Heart right ventricle (tissue), 16 donors: ENCODE results near the gene TLE1. TPM values are rescaled to one million over a fixed set of nuclear protein-coding genes. Genes with fewer than 3 reads are reported as not detected.
A peak's percentile ranks its signal among the peaks of the same experiment; 100 is the strongest.

ENCODE experiments used
- ATAC-seq, 8 donors: fragments of 200-7000 bp; cut with Tn5 transposase; one replicate each; pipeline ENCODE4 v1.9.1; 2020; ENCODE audit warnings: mild to moderate bottlenecking in 8 of 8, moderate library complexity in 8 of 8, moderate number of reproducible peaks in 1 of 8
- DNase-seq, 2 donors: peaks; one replicate each; pipeline ENCODE4 v3.0.0-alpha.2; 2020
- H3K27ac ChIP-seq, 10 donors: fragments of 200-600 bp; sonication (generic) in 2 of 10; one replicate each; pipeline versions ENCODE4 v1.5.0 to v1.8.0; 2020 to 2022; ENCODE audit warnings: mild to moderate bottlenecking in 3 of 10
- H3K27me3 ChIP-seq, 7 donors: fragments of 200-600 bp; one replicate each; pipeline ENCODE4 v1.8.0; 2021 to 2022; ENCODE audit warnings: mild to moderate bottlenecking in 2 of 7
- H3K36me3 ChIP-seq, 9 donors: fragments of 200-600 bp; sonication (generic) in 1 of 9; one replicate each; pipeline versions ENCODE4 v1.5.0 to v1.8.0; 2020 to 2022; ENCODE audit warnings: mild to moderate bottlenecking in 2 of 9
- H3K4me1 ChIP-seq, 9 donors: fragments of 200-600 bp; sonication (generic) in 1 of 9; one replicate each; pipeline versions ENCODE4 v1.5.0 to v1.8.0; 2020 to 2022; ENCODE audit warnings: mild to moderate bottlenecking in 4 of 9
- H3K4me3 ChIP-seq, 10 donors: fragments of 200-600 bp; sonication (generic) in 2 of 10; one replicate each; pipeline versions ENCODE4 v1.5.0 to v1.8.0; 2020 to 2022; ENCODE audit warnings: mild to moderate bottlenecking in 7 of 10, moderate library complexity in 2 of 10
- H3K9me3 ChIP-seq, 11 donors: fragments of 200-600 bp in 10 of 11; sonication (generic) in 2 of 11; one replicate each; pipeline versions ENCODE4 v1.5.0 to v1.8.0; 2013 to 2022; ENCODE audit warnings: mild to moderate bottlenecking in 2 of 11, control low read depth in 1 of 11, moderate library complexity in 1 of 11
- WGBS, 2 donors: extraction: QIAGEN DNeasy Blood & Tissue Kit; methylation state at CpG; one replicate each; pipeline ENCODE4 v1.1.7; 2013; ENCODE audit warnings: inconsistent platforms in 1 of 2; 5-methylcytosine and 5-hydroxymethylcytosine counted together
- intact Hi-C, 10 donors: fragments of 100-400 bp; cut with DNase I; formaldehyde crosslinking; loops; one replicate each; pipeline versions ENCODE4 v1.11.1 to v1.14.2; 2022
- polyA plus RNA-seq, 2 donors: library from polyadenylated mRNA; stranded (reverse); fragments of 200-250 nt; gene quantifications; one replicate each; pipeline ENCODE4 v1.2.3, GENCODE V29; 2013
- total RNA-seq, 10 donors: library from RNA; stranded (reverse); fragmentation: NEBNext Ultra II Directional in 3 of 10; extraction: Animal tissue kit (Norgen Biotek cat#: 25700) in 3 of 10; gene quantifications; one replicate each; pipeline versions ENCODE4 v1.2.1 to v1.2.4, GENCODE V29; 2021 to 2023
- TF ChIP-seq, protein P1 (sequence below), 9 donors: fragments of 200-600 bp; sonication (generic) in 2 of 9; IDR thresholded peaks; one replicate each; pipeline versions ENCODE4 v1.5.0 to v1.8.0; 2021 to 2022; ENCODE audit warnings: antibody characterized with exemption in 9 of 9, mild to moderate bottlenecking in 5 of 9, moderate library complexity in 1 of 9
- donor health status: Arrhythmogenic right ventricular cardiomyopathy.
- donor health status: ischemic (EF 13 %, LVEDD 7.1; RV severe dilation, severe dysfunction).
- donor health status: healthy with polysubstance abuse.
- donor health status: DM: no; HTN: yes; CAD: no.
- donor health status: DM: no; HTN: no; CAD: no.
- donor health status: ischemic (EF 25% LVEDD 6.9; RV normal size, moderate dysfunction).
- donor health status: ischemic (EF 25% LVEDD 5.7; RV mildly dilated, moderate dysfunction).
- donor health status: healthy.
- donor health status: DM: yes; HTN: yes; CAD: no.
- donor health status: Ischemic cardiomyopathy.
- donor health status: ischemic (EF 35%, LVEDD 5.7; RV mildly dilated, moderate dysfunction).
- donor health status: nonischemic (EF 11% LVEDD 7.7; RV severe dilation, severe dysfunction).
- donor health status: DM: yes; HTN: yes; CAD: no.
- donor health status: PGD.
- donor health status: ischemic (EF 29% LVEDD 5.4; RV normal size, mild dysfunction).
- donor health status: nonischemic (EF 23%, LVEDD 6.1; RV moderate dilation, normal function).

The TLE1 gene
- total and polyA plus RNA-seq, 12 donors: 7.9 to 15.2 (median 11.0) TPM

DNA sequence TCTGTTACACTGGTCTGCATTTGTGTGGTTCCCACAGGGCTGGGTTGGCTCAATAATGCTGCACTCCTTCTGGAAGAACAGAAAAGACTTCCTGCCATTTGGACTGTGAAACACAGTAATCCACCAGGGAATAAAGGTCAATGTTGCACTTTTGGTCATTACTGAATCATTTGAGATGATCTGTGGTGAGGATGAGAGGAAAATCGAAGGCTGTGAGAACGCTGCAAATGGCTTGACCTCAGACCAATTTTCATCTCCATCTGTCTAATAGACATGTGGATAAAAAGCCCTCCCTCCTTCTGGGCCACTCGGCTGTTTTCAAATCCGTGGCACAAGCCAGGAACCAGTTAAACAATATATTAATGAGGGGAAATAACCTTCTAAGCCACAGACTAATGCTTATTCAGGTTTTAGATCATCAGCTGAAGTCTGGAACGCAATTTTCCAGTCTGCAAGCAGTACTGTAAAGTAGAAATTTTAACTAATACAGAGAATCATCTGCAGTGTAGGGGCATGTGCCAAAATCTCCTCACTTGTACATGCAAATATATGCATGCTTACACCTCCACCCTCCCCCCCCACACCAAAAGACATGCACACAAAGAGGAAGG is 20.2 kb downstream of the TLE1 start:
- Histone ChIP-seq H3K4me3 (no peak overlapping the region), H3K27ac (no peak overlapping the region), H3K27me3 (no peaks in the 10 kb centered on the region), H3K4me1 (peaks cover 8 to 79% (median 44%) of the 10 kb centered on the region in 9 donors), H3K9me3 (no peaks in the 10 kb centered on the region), H3K36me3 (peaks cover 0 to 3% (median 0%) of the 10 kb centered on the region in 9 donors)
- 46 to 57% methylated on average over 5 of the region's 5 CpGs for WGBS, 2 donors
- ATAC-seq (peak in 1 of 8 donors; percentile 32), DNase-seq (no peak)
- intact Hi-C loops: no loop called here
- TF ChIP-seq, protein P1, sequence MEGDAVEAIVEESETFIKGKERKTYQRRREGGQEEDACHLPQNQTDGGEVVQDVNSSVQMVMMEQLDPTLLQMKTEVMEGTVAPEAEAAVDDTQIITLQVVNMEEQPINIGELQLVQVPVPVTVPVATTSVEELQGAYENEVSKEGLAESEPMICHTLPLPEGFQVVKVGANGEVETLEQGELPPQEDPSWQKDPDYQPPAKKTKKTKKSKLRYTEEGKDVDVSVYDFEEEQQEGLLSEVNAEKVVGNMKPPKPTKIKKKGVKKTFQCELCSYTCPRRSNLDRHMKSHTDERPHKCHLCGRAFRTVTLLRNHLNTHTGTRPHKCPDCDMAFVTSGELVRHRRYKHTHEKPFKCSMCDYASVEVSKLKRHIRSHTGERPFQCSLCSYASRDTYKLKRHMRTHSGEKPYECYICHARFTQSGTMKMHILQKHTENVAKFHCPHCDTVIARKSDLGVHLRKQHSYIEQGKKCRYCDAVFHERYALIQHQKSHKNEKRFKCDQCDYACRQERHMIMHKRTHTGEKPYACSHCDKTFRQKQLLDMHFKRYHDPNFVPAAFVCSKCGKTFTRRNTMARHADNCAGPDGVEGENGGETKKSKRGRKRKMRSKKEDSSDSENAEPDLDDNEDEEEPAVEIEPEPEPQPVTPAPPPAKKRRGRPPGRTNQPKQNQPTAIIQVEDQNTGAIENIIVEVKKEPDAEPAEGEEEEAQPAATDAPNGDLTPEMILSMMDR (IDR thresholded peaks at IDR 0.05): no peak

DNA sequence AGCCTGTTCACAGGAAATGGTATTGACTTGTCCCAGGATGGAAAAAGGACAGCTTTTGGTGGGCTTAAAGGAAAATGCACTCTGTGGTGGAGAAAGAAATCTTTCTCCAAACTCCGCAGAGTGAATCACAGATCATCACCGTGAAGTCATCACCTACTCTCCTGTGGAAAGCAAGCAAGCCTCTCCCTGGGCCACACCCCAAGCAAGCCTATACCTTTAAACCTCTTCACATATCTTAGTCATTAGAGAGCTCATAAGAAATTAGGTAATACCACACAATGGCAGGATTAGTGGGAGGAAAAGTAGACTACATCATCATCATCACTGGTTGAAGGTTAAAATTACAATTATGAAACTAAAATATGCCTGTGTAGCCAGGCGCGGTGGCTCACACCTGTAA is 23.2 kb downstream of the TLE1 start:
- Histone ChIP-seq H3K9me3 (no peaks in the 10 kb centered on the region), H3K27ac (no peak overlapping the region), H3K4me1 (peaks cover 2 to 68% (median 31%) of the 10 kb centered on the region in 9 donors), H3K4me3 (no peak overlapping the region), H3K36me3 (no peaks in the 10 kb centered on the region), H3K27me3 (no peaks in the 10 kb centered on the region)
- no peak for ATAC-seq
- DNase-seq: no peak
- 85 to 93% methylated on average over 4 of the region's 4 CpGs for WGBS, 2 donors
- TF ChIP-seq, protein P1 (IDR thresholded peaks at IDR 0.05): no peak
- intact Hi-C loops: no loop called here

DNA sequence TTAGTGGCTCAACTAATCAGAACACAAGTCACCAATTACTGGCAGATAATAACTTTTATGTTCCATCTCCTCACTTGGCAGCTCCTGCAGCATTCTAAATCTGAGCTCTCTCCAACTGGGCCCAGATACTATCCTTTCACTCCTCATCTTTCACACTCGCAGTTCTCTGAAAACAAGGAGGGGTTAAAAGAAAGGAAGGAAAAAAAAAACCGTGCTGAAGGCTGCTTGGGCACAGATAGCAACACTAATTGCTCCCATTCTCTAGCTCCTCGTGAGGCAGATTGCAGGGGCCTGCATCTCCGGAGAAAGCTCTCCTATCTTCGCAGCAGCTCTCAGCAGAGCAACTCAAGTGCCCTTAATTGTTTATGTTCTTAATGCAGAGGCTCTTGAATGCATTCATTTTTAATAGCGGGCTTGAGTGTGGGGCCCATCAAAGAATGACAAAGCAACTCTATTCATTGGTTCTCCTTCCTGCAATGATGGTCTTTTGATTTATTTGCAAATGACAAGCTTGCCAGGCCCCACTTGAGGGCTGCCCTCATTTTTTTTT is 23.9 kb downstream of the TLE1 start:
- peak overlapping the region in 1 of 10 donors; percentile 7 for H3K4me3 ChIP-seq
- no peak for DNase-seq
- no peaks in the 10 kb centered on the region for H3K36me3 ChIP-seq
- H3K27ac ChIP-seq: no peak overlapping the region
- H3K27me3 ChIP-seq: no peaks in the 10 kb centered on the region
- peaks cover 0 to 63% (median 27%) of the 10 kb centered on the region in 9 donors for H3K4me1 ChIP-seq
- no peaks in the 10 kb centered on the region for H3K9me3 ChIP-seq
- intact Hi-C loops: no loop called here
- WGBS, 2 donors: 25 to 34% methylated on average over 6 of the region's 6 CpGs
- TF ChIP-seq, protein P1 (IDR thresholded peaks at IDR 0.05): no peak
- ATAC-seq: peak in 5 of 8 donors; percentile 14 to 65 (median 33)

DNA sequence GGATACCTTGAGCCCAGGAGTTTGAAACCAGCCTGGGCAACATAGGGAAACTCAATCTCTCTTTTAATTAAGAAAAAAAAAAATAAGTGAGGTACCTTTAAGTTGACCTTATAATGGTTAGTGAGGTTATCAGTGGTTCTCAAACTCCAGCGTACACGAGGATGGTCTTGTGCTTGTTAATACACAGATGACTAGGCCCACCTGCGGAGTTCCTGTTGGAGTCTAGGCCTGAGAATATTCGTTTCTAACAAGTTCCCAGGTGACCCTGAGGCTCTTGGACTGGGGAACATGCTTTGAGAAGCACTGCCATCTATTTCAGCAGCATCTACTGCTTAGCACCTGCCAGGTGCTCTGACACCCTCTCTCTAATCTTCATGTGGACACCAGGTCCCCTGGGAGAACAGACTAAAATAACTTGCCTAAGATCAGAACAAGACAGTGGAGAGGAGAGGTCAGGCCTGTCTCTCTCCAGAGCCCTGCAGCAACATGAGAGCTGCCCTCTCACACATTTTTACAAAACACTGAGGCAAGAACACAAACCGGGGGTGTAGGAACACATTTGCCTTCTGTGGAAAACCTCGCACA is 24.6 kb downstream of the TLE1 start:
- no peak for DNase-seq
- WGBS, 2 donors: 46 to 50% methylated on average over 6 of the region's 6 CpGs
- no peaks in the 10 kb centered on the region for H3K9me3 ChIP-seq
- peak in 6 of 8 donors; percentile 36 to 70 (median 46) for ATAC-seq
- TF ChIP-seq, protein P1 (IDR thresholded peaks at IDR 0.05): no peak
- H3K4me3 ChIP-seq: peak overlapping the region in 1 of 10 donors; percentile 7
- peaks cover 0 to 57% (median 26%) of the 10 kb centered on the region in 9 donors for H3K4me1 ChIP-seq
- no peaks in the 10 kb centered on the region for H3K36me3 ChIP-seq
- intact Hi-C loops: no loop called here
- H3K27ac ChIP-seq: no peak overlapping the region
- H3K27me3 ChIP-seq: no peaks in the 10 kb centered on the region
